Hepatocyte (in vitro differentiated cells): ENCODE results near the gene ATXN7L1.

Experiments used
- EZH2phosphoT487 ChIP-seq: fragments of 200-600 bp; sonication (generic); IDR thresholded peaks from one replicate; pipeline ENCODE4 v1.6.1; 2018; ENCODE audit warnings: antibody characterized with exemption, mild to moderate bottlenecking, low read depth, moderate library complexity; ENCODE audit not compliant: unreplicated experiment, severe bottlenecking
- TF ChIP-seq, protein P1 (sequence below): fragments of 200-600 bp; sonication (generic); IDR thresholded peaks from 2 replicates; pipeline ENCODE4 v1.5.1; 2016; ENCODE audit warnings: antibody characterized with exemption, mild to moderate bottlenecking; ENCODE audit not compliant: poor library complexity

DNA sequence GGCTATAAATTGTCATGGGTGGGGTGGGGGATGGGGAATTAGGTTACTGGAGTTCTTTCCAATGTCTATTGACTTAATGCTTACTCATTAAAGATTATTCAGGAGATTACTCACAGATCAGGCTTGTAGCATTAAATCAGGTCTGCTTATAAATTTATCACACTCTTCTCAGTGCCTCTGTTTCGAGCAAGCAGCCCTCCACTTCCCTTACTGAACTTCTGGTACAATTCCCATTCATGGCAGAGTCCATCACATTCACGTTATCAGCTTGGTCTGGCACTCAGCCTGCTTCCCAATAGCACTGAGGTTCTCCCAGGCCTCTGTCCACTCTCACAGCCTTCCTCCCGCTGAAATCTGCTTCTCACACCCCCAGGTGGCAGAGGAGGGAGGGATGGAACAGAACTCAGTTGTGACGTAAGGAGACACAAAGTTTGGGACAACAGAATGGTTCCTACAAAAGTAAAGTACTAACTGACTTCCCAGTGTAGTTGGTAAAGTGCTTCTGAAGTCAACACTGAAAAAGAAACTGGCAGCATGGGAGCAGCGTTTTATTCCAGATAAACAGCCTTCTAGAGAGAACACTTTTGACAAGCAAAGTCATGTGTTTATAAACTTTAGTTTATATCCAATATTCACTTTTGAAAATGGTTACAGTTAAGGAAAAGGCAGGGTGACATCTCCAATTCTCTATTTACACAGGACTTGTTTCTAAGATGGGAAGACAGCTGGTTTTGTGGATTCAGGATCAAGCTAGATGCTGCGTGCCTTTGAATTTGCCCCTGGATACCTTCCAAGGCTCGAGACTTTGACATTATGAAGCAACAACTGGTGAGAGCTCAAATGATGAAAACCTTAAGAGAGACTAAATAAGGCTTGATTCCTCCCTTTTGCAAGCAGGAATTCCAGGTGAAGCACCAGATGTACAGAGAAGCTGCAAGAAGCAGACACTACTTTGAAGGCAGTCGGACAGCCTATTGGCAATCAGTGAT, 81.4 kb downstream of the ATXN7L1 start:
- TF ChIP-seq, protein P1, sequence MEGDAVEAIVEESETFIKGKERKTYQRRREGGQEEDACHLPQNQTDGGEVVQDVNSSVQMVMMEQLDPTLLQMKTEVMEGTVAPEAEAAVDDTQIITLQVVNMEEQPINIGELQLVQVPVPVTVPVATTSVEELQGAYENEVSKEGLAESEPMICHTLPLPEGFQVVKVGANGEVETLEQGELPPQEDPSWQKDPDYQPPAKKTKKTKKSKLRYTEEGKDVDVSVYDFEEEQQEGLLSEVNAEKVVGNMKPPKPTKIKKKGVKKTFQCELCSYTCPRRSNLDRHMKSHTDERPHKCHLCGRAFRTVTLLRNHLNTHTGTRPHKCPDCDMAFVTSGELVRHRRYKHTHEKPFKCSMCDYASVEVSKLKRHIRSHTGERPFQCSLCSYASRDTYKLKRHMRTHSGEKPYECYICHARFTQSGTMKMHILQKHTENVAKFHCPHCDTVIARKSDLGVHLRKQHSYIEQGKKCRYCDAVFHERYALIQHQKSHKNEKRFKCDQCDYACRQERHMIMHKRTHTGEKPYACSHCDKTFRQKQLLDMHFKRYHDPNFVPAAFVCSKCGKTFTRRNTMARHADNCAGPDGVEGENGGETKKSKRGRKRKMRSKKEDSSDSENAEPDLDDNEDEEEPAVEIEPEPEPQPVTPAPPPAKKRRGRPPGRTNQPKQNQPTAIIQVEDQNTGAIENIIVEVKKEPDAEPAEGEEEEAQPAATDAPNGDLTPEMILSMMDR = no peak
- TF ChIP-seq EZH2phosphoT487 = no peak
